ENCODE results near the gene ZNF18.
"Not testable (repeated sequence)": the region's sequence is repeated elsewhere in the genome, so short reads cannot be mapped to it uniquely, and the experiment has no call there.

The ZNF18 gene

GRCh38 chr17:11954936-11955335 is 42.3 kb downstream of the ZNF18 start:
- Histone ChIP-seq H3K36me3 (ENCODE audit: control insufficient read depth, insufficient read depth, low read length) (no peaks in the 10 kb centered on the region), H3K27me3 (replicated peaks; ENCODE audit: control insufficient read depth, insufficient read depth, low read length) (no peaks in the 10 kb centered on the region), H3K4me3 (replicated peaks; ENCODE audit: low read depth, low read length) (no peak overlapping the region)
- no peak for DNase-seq (ENCODE audit: extremely low read depth, insufficient read length)
- TF ChIP-seq CTCF (IDR thresholded peaks at IDR 0.05; ENCODE audit: insufficient read depth, low read length, poor library complexity, severe bottlenecking) = no peak

GRCh38 chr17:11953924-11954323 is 43.4 kb downstream of the ZNF18 start:
- no peaks in the 10 kb centered on the region for H3K27me3 ChIP-seq (replicated peaks; ENCODE audit: control insufficient read depth, insufficient read depth, low read length)
- no peak for TF ChIP-seq CTCF (IDR thresholded peaks at IDR 0.05; ENCODE audit: insufficient read depth, low read length, poor library complexity, severe bottlenecking)
- no peak for DNase-seq (ENCODE audit: extremely low read depth, insufficient read length)
- no peak overlapping the region for H3K4me3 ChIP-seq (replicated peaks; ENCODE audit: low read depth, low read length)
- H3K36me3 ChIP-seq (ENCODE audit: control insufficient read depth, insufficient read depth, low read length) = no peaks in the 10 kb centered on the region

- no peak for DNase-seq (ENCODE audit: extremely low read depth, insufficient read length)
- H3K36me3 ChIP-seq (ENCODE audit: control insufficient read depth, insufficient read depth, low read length) = no peaks in the 10 kb centered on the region
- TF ChIP-seq CTCF (IDR thresholded peaks at IDR 0.05; ENCODE audit: insufficient read depth, low read length, poor library complexity, severe bottlenecking) = no peak
- H3K27me3 ChIP-seq (replicated peaks; ENCODE audit: control insufficient read depth, insufficient read depth, low read length) = no peaks in the 10 kb centered on the region
- no peak overlapping the region for H3K4me3 ChIP-seq (replicated peaks; ENCODE audit: low read depth, low read length)
These were observed 44.7 kb downstream of the ZNF18 start for GRCh38 chr17:11952610-11953009.

GRCh38 chr17:11950771-11951519 is 46.3 kb downstream of the ZNF18 start:
- no peak overlapping the region for H3K4me3 ChIP-seq (replicated peaks; ENCODE audit: low read depth, low read length)
- TF ChIP-seq CTCF (IDR thresholded peaks at IDR 0.05; ENCODE audit: insufficient read depth, low read length, poor library complexity, severe bottlenecking) = no peak
- H3K27me3 ChIP-seq (replicated peaks; ENCODE audit: control insufficient read depth, insufficient read depth, low read length) = no peaks in the 10 kb centered on the region
- H3K36me3 ChIP-seq (ENCODE audit: control insufficient read depth, insufficient read depth, low read length) = no peaks in the 10 kb centered on the region
- no peak for DNase-seq (ENCODE audit: extremely low read depth, insufficient read length)

- H3K27me3 ChIP-seq (replicated peaks; ENCODE audit: control insufficient read depth, insufficient read depth, low read length); H3K4me3 ChIP-seq (replicated peaks; ENCODE audit: low read depth, low read length); H3K36me3 ChIP-seq (ENCODE audit: control insufficient read depth, insufficient read depth, low read length); DNase-seq (ENCODE audit: extremely low read depth, insufficient read length): not testable (repeated sequence)
These were observed 47.7 kb downstream of the ZNF18 start for GRCh38 chr17:11949571-11949970.

GRCh38 chr17:11948789-11949188 is 48.5 kb downstream of the ZNF18 start:
- DNase-seq (ENCODE audit: extremely low read depth, insufficient read length) = no peak
- Histone ChIP-seq H3K27me3 (replicated peaks; ENCODE audit: control insufficient read depth, insufficient read depth, low read length) (no peaks in the 10 kb centered on the region), H3K4me3 (replicated peaks; ENCODE audit: low read depth, low read length) (no peak overlapping the region), H3K36me3 (ENCODE audit: control insufficient read depth, insufficient read depth, low read length) (no peaks in the 10 kb centered on the region)
- TF ChIP-seq CTCF (IDR thresholded peaks at IDR 0.05; ENCODE audit: insufficient read depth, low read length, poor library complexity, severe bottlenecking) = no peak

Data from GM06990 (cell line).